Lung (tissue), 12 donors: ENCODE measurements around the gene TNS3. TPM values are rescaled to one million over a fixed set of nuclear protein-coding genes. Genes with fewer than 3 reads are reported as not detected.

Experiments
- ATAC-seq: fragments of 200-7000 bp; cut with Tn5 transposase; one replicate; pipeline ENCODE4 v1.9.1; 2020; ENCODE audit warnings: moderate number of reproducible peaks; ENCODE audit not compliant: insufficient read depth, low FRiP score
- DNase-seq, 3 donors: peaks; one replicate each; pipeline ENCODE4 v3.0.0-alpha.2; 2013 to 2017
- H3K27ac ChIP-seq, 2 donors: one replicate each; pipeline ENCODE4 v1.5.1; 2013; ENCODE audit warnings: mild to moderate bottlenecking in 2 of 2, moderate library complexity in 2 of 2, control low read depth in 1 of 2, inconsistent platforms in 1 of 2, low read depth in 1 of 2, low read length in 1 of 2
- H3K27me3 ChIP-seq, 3 donors: one replicate each; pipeline ENCODE4 v1.5.1; 2013; ENCODE audit warnings: low read length in 2 of 3; ENCODE audit not compliant: control insufficient read depth in 3 of 3, insufficient read depth in 3 of 3
- H3K36me3 ChIP-seq, 4 donors: one replicate each; pipeline ENCODE4 v1.5.1; 2013; ENCODE audit warnings: low read length in 4 of 4, mild to moderate bottlenecking in 1 of 4, moderate library complexity in 1 of 4; ENCODE audit not compliant: control insufficient read depth in 4 of 4, insufficient read depth in 4 of 4
- H3K4me1 ChIP-seq, 5 donors: one replicate each; pipeline ENCODE4 v1.5.1; 2013; ENCODE audit warnings: low read length in 5 of 5, mild to moderate bottlenecking in 2 of 5, moderate library complexity in 1 of 5; ENCODE audit not compliant: control insufficient read depth in 5 of 5, insufficient read depth in 5 of 5
- H3K4me3 ChIP-seq: one replicate; pipeline ENCODE4 v1.5.1; 2013; ENCODE audit warnings: mild to moderate bottlenecking, control low read depth, moderate library complexity
- H3K9ac ChIP-seq, 2 donors: one replicate each; pipeline ENCODE4 v1.5.1; 2013; ENCODE audit warnings: low read length in 2 of 2, control low read depth in 1 of 2; ENCODE audit not compliant: insufficient read depth in 1 of 2
- H3K9me3 ChIP-seq, 4 donors: one replicate each; pipeline ENCODE4 v1.5.1; 2013; ENCODE audit warnings: low read length in 3 of 4, mild to moderate bottlenecking in 1 of 4, moderate library complexity in 1 of 4; ENCODE audit not compliant: control insufficient read depth in 4 of 4, insufficient read depth in 3 of 4
- CTCF ChIP-seq: IDR thresholded peaks from 2 replicates; pipeline ENCODE4 v1.5.1; 2012; ENCODE audit warnings: mild to moderate bottlenecking; ENCODE audit errors: control extremely low read depth, extremely low read depth
- WGBS, 2 donors: extraction: QIAGEN DNeasy Blood & Tissue Kit; methylation state at CpG; one replicate each; pipeline ENCODE4 v1.1.7; 2013; 5-methylcytosine and 5-hydroxymethylcytosine counted together
- polyA plus RNA-seq, 2 donors: library from polyadenylated mRNA; stranded (reverse); fragments of 200-250 nt; gene quantifications; one replicate each; pipeline ENCODE4 v1.2.1, GENCODE V29; 2013
- total RNA-seq, 2 donors: library from RNA; depleted of rRNA in 1 of 2; stranded (reverse); fragments of >200 nt in 1 of 2; gene quantifications; one replicate each; pipeline ENCODE4 v1.2.1, GENCODE V29; 2014 to 2021
- donor health status: control.
- donor health status: control.
- donor health status: Bipolar disorder and iron deficiency.
- donor health status: healthy.
- donor health status: DM: yes; HTN: yes; CAD: no.

Gene TNS3
- total and polyA plus RNA-seq, 4 donors: 23.8 to 140 (median 85.7) TPM

GRCh38 chr7:47338026-47338425 lies 243.9 kb downstream of the TNS3 start:
- TF ChIP-seq CTCF: no peak
- Histone ChIP-seq H3K36me3 (peaks cover 0 to 15% (median 0%) of the 10 kb centered on the region in 4 donors), H3K9ac (no peak overlapping the region), H3K27me3 (no peaks in the 10 kb centered on the region), H3K4me3 (no peak overlapping the region), H3K4me1 (peaks cover 5 to 44% (median 11%) of the 10 kb centered on the region in 5 donors), H3K9me3 (no peaks in the 10 kb centered on the region), H3K27ac (no peak overlapping the region)
- WGBS, 2 donors: 88 to 91% methylated on average over 1 of the region's 1 CpG
- DNase-seq (no peak), ATAC-seq (no peak)

GRCh38 chr7:47337531-47337930 lies 244.4 kb downstream of the TNS3 start:
- DNase-seq: no peak
- no peak for TF ChIP-seq CTCF
- Histone ChIP-seq H3K4me3 (no peak overlapping the region), H3K27me3 (no peaks in the 10 kb centered on the region), H3K4me1 (peaks cover 5 to 49% (median 12%) of the 10 kb centered on the region in 5 donors), H3K36me3 (peaks cover 0 to 14% (median 0%) of the 10 kb centered on the region in 4 donors), H3K9ac (no peak overlapping the region), H3K27ac (no peak overlapping the region), H3K9me3 (no peaks in the 10 kb centered on the region)
- WGBS, 2 donors: 77 to 89% methylated on average over 3 of the region's 3 CpGs
- no peak for ATAC-seq

GRCh38 chr7:47336472-47337425 lies 245.2 kb downstream of the TNS3 start:
- no peaks in the 10 kb centered on the region for H3K9me3 ChIP-seq
- H3K27me3 ChIP-seq: no peaks in the 10 kb centered on the region
- no peak for TF ChIP-seq CTCF
- WGBS, 2 donors: 88 to 89% methylated on average over 12 of the region's 12 CpGs
- peak; percentile 62 to 89 (median 87) for DNase-seq
- H3K27ac ChIP-seq: peak overlapping the region; percentile 54 to 74
- H3K9ac ChIP-seq: no peak overlapping the region
- ATAC-seq: no peak
- peaks cover 0 to 11% (median 0%) of the 10 kb centered on the region in 4 donors for H3K36me3 ChIP-seq
- H3K4me3 ChIP-seq: no peak overlapping the region
- H3K4me1 ChIP-seq: peaks cover 5 to 57% (median 17%) of the 10 kb centered on the region in 5 donors
